ENCODE data around the gene RSPH10B.
A peak's percentile ranks its signal among the peaks of the same experiment; 100 is the strongest.
"Not testable (repeated sequence)": the region's sequence is repeated elsewhere in the genome, so short reads cannot be mapped to it uniquely, and the experiment has no call there.

The RSPH10B gene

GRCh38 chr7:5926263-5926870 lies 44.1 kb downstream of the RSPH10B start:
- DNase-seq: not testable (repeated sequence)

- not testable (repeated sequence) for DNase-seq
Measured at GRCh38 chr7:5924630-5925029, 45.9 kb downstream of the RSPH10B start.

- not testable (repeated sequence) for DNase-seq
Measured at GRCh38 chr7:5924180-5924579, 46.3 kb downstream of the RSPH10B start.

GRCh38 chr7:5916529-5916928 lies 54.0 kb downstream of the RSPH10B start:
- not testable (repeated sequence) for DNase-seq

- not testable (repeated sequence) for DNase-seq
Measured at GRCh38 chr7:5908835-5909234, 61.7 kb downstream of the RSPH10B start.

GRCh38 chr7:5904726-5905125 lies 65.8 kb downstream of the RSPH10B start:
- DNase-seq: not testable (repeated sequence)

GRCh38 chr7:5903002-5903401 lies 67.5 kb downstream of the RSPH10B start:
- not testable (repeated sequence) for DNase-seq

- peak; percentile 70 for DNase-seq
Measured at GRCh38 chr7:5898480-5899224, 71.8 kb downstream of the RSPH10B start, which contains the start of gene CCZ1. TSS of gene CCZ1 (plus strand) at chr7:5898733. CDS start at chr7:5898800, 67 bp downstream.

GRCh38 chr7:5897369-5897919 lies 73.0 kb downstream of the RSPH10B start:
- DNase-seq: not testable (repeated sequence)

- DNase-seq: no peak
Measured at GRCh38 chr7:5892498-5892897, 78.0 kb downstream of the RSPH10B start.

GRCh38 chr7:5890244-5890643 lies 80.2 kb downstream of the RSPH10B start:
- DNase-seq: not testable (repeated sequence)

GRCh38 chr7:5888021-5888420 lies 82.5 kb downstream of the RSPH10B start:
- DNase-seq: not testable (repeated sequence)

- not testable (repeated sequence) for DNase-seq
Measured at GRCh38 chr7:5884431-5884830, 86.1 kb downstream of the RSPH10B start.

GRCh38 chr7:5880106-5880505 lies 90.4 kb downstream of the RSPH10B start:
- not testable (repeated sequence) for DNase-seq

- not testable (repeated sequence) for DNase-seq
Measured at GRCh38 chr7:5879591-5879990, 90.9 kb downstream of the RSPH10B start.
